LHCN-M2 (cell line): Measurements from ENCODE around the gene GAN. TPM values are rescaled to one million over a fixed set of nuclear protein-coding genes. Genes with fewer than 3 reads are reported as not detected.
A peak's percentile ranks its signal among the peaks of the same experiment; 100 is the strongest.
"Not testable (repeated sequence)": the region's sequence is repeated elsewhere in the genome, so short reads cannot be mapped to it uniquely, and the experiment has no call there.

Experiments
- DNase-seq: peaks from one replicate; pipeline ENCODE4 v3.0.0-alpha.2; 2012; ENCODE audit warnings: low read depth
- total RNA-seq: library from RNA; depleted of rRNA; stranded (reverse); fragments of >200 nt; gene quantifications from 2 replicates; pipeline ENCODE4 v1.2.3, GENCODE V29; 2014

Gene GAN
- total RNA-seq, 1 experiment from 2014 or later: 4.5 TPM

DNA sequence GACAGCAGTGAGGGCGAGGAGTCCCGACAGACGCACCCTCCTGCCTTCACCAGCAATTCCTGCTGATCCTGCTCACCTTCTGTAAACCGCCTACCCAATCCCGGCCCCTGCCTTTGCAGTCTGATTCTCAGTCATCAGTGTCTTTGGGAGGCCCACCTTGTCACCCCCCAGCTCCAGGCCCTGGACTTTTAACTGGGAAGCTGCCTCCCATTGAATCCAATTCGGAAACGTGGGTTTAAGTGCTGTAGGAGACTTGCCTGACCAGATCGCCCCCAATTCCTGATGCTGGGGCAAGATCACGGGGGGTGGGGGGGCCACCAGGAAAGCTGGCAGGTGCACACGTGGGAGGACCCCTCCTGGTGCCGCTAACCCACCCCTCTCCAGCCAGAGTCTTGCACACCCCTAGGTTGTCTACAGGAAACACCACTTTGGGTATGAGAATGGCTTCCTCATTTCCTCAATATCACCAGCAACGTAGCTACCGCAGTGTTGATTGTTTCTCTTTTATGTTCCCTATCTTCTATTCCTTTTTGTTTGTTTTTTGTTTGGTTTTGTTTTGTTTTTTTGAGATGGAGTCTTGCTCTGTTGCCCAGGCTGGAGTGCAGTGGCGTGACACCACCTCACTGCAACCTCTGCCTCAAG lies 83.2 kb downstream of the GAN start:
- no peak for DNase-seq

DNA sequence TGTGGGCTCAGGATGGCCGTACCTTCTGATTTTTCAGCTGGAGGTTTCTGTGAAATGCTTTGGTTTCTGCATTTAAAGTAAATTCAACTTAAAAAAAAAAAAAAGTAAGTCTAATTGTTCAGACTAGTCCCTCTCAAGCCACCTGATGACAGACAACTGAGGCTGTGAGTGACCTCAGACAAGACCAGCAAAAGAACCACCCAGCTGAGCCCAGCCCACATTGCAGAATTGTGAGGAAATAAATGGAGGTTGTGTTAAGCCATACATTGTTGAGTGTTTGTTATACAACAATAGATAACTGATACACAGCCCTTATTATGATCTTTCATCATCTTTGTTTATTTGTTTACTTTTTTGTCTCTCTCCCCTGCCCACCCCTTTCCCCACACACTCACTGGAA lies 85.1 kb downstream of the GAN start:
- DNase-seq: no peak

DNA sequence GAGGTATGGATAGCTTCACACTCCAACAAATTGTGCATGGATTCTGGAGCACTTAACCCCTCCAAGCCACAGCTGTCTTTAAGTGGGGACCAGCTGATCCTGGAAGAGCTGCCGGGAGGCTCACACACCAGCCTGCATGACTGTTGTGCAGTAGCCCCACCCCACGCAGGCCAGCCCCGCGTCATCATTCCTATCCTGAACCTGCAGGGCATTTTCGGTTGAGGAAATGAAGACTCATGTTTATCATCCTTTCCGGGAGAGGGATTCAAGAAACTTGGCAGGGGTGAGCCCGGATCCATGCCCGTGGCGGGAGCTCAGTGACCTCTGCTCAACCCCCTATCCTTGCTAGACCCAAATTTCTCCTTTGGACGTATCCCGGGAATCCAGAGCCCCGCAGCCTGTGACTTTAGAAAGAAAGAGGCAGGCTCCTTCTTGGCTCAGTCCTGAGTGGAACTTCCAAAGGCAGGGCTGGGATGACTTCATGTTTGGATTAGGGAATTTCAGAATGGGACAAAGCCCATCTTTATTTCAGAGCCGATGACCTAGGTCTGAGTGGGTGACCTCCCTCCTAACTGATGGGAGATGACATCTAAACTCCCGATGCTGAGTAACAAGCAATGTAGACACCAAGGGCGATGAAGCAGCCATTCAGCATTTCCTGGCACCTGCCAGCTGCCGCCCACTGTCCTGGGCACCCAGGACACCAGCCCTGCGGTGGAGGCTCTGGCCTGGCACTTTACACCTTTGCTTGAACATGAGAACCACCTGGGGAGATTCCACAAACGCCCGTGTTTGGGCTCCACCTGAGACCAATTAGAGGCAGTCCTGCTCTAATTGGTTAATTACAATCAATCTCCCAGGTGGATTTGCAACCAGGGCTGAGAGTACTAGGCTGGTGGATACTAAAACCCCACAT lies 86.5 kb downstream of the GAN start:
- peak; percentile 13 for DNase-seq

DNA sequence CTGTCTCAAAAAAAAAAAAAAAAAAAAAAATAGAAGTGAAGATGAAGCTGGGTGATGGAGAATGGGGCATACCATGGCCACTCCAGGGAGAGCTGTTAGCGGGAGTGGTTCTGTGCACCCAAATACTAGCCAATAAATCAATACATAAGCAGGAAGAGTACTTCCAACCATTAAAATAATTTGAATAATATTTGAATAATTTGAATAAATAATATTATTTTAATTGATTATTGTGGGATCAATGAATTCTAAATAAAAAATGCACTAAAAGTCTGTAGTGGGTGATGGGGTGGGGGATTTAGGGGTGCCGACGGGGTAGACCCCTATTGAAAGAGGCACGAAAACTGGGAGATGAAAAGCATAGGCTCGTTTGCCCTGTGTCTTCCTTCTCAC lies 88.4 kb downstream of the GAN start:
- no peak for DNase-seq

DNA sequence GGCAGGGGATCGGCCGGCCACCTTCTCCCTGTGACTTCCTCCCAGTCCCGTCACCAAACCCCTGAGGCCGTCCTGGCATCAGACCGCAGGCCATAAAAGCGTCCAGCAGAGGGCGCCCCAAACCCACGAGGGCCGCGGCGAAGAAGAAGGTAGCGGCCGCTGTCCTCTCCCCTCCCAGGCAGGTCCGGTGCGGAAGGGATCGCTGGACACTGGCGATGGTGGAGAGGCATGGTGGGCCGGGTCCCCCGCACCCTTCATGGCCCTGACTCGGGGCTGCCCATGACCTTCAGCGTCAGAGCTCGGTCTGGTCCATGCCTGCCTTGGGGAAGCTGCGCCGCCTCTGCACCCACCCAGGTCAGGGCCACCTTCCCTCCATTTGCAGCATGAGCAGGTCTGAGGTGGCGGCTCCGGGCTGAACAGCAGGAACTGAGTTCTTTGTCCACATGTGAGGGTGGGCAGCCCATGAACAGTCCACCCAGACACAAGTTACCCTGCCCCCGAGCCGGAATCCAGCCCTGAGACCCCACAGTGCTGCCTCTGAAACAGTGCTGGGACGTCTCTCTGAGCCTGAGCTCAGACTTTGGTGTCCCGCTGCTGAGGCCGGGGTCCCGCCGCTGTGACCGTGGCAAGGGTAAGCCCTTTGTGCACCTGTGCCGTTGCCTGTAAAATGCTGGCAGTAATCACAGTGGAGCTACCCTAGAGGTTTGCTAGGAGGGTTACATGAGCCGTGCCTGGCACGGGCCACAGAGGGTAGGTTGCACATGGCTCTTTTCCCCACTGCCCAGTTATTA lies 89.0 kb downstream of the GAN start:
- peak; percentile 47 for DNase-seq

DNA sequence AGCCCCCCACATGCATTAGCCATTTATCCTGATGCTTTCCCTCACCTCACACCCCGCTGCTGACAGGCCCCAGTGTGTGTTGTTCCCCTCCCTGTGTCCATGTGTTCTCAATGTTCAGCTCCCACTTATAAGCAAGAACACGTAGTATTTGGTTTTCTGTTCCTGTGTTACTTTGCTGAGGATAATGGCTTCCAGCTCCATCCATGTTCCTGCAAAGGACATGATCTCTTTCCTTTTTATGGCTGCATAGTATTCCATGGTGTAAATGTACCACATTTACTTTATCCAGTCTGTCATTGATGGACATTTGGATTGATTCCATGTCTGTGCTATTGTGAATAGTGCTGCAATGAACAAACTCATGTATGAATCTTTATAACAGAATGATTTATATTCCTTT lies 90.2 kb downstream of the GAN start:
- not testable (repeated sequence) for DNase-seq

DNA sequence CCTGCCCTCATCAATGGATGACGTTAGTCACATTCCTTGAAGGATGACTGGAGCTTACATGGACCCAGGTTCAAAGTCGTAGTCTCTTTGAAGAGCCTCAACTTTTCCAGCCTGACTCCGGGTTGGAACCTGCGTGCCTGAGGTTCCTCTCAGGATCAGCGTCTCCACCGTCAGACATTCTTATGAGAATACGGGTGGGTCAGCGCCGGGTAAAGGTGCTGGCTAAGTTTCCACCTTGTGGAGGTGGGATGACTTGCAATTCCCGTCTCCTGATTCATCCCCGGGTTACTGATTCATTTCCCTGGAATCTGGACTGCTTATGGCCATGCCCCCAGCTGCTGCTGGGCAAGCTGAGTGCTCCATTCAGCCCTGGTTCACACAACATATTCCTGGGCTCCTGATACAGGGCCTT lies 90.9 kb downstream of the GAN start:
- DNase-seq: peak; percentile 72

DNA sequence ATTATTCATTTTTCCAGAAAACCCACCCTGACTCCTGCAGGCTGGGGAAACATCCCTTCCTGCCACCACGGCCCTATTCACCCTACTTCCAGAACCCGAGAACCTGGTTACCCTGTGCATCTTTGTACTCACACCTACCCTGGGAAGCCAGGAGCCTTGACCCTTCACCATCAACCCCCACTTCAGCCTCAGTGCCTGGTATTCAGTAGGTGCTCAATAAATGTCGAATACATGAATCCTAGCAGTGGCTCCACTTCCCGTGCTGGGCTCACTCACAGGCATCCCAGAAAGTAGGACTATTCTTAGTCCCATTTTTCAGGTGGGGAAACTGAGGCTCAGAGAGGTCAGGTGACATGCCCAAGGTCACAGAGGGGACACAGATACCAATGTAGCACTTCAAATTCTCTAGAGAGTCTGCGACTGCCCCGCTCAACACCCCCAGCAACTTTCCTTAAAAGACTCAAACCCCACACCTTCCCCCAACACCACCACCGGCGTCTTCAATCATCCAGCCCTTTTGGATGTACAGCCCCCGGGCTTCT lies 93.7 kb downstream of the GAN start:
- DNase-seq: no peak

DNA sequence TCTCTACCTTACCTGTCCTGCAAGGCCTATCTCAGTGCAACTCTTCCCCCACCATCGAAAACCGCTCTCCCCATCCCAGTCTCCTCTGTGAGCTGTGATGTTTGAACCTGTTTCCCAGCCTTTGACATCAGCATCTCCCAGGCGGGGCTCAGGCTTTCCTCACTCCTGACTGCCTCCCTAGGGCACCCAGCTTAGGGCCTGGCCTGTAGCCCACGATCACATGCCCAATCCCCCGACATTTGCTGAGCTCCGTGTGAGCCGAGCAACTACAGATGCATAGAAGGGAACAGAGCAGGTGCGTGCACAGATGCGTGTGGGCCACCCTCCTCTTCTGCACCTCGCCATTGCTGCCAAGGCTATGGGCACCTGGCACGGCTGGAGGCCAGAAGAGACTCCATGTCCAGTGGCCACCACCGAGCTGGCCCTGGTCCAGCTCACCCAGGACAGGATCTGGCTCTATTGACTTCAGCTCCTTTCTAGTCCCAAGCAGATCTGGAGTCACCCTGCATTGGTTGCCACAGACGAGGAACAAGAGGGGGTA lies 94.3 kb downstream of the GAN start:
- DNase-seq: no peak

DNA sequence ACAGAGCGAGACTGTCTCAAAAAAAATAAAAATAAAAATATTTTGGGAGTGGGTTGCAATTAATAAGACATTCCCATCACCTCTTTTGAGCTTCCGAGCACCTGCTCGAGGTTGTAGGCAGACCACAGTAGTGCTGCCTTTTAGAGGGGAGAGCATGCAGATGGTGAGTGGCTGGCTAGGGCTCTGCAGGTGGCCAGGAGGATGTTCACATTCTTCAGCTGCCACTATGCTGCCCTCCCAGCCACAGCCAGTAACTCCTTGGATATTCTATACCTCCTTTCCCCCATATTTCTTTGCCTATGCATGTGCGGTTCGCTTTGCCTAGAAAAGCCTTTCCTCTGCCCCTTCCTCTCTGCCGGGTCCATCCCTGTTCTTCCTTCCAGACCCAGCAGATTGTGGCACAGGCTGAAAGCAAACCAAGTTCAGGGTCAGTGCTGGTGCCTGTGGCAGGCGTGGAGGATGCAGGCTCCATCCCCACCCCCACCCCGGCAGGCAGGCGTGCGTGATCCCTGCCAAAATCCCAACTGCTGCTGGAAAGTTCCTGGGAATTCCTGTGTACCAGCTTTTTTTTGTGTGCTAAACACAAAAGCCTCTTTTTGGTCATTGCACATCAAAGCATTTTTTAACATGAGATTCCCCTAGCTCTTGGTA lies 96.0 kb downstream of the GAN start:
- no peak for DNase-seq

DNA sequence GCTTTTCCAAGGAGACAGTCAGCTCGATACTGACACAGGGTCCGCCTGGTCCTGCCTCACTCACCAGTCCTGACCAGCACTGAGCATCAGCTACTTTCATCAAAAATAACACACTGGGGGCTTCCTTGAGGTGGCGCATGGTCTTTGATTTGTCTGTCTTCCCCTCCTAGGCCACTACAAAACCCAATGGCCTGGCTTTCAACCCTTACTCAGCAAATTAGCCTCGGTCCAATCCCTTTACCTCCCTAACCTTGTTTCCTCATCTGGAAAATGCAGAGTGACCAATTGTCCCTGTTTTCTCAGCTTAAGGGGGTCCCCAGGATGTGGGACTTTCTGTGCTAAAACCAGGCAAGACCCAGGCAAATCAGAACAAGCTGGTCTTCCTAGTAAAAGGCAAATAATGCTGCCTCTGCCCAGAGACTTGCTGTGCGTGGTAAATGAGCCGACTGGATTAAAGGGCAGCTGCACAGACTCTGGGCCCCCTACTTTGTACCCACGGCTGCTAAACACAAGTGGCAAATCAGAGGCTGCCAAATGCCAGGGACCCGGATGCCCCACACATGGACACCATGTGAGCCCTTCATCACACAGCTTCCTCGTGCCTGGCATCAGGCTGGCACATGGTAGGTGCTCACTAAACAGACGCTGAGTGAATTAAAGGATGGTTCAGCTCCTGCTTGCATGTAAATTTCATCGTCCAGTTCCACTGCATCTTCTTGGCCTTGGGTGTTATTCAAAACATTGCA lies 98.7 kb downstream of the GAN start:
- no peak for DNase-seq

DNA sequence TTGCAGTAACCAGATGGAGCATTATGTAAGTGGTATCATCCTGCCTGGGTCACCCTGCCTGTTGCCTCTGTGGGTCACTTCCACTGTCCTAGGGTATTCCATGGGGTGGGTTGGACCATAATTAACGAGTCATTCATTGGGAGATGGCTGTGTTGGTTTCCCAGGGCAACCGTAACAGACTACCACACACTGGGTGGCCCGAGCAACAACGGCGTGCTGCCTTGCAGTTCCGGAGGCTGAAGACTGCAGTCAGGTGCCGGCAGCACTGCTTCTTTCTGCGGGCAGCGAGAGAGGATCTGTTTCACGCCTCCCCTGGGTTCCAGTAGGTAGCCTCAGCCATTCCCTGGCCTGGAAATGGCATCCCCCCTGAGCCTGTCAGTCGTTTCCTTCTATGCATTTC lies 101.0 kb downstream of the GAN start:
- DNase-seq: no peak

DNA sequence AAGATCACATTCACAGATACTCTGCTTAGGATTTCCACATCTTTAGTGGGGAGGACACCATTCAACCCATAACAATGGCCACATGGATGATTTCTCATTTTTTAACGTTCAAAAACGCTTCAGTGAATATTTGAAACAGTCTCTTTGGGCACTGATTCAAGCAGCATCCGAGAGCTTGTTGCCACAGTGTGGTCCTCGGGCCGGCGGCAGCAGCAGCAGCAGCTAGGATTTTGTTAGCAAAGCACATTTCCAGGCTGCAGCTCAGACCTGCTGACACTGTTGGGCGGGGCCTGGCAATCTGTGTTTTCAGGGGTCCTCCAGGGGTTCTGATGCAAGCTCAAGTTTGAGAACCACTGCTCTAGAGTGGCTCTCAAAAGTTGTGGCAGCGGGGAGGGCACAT lies 102.0 kb downstream of the GAN start:
- DNase-seq: no peak

DNA sequence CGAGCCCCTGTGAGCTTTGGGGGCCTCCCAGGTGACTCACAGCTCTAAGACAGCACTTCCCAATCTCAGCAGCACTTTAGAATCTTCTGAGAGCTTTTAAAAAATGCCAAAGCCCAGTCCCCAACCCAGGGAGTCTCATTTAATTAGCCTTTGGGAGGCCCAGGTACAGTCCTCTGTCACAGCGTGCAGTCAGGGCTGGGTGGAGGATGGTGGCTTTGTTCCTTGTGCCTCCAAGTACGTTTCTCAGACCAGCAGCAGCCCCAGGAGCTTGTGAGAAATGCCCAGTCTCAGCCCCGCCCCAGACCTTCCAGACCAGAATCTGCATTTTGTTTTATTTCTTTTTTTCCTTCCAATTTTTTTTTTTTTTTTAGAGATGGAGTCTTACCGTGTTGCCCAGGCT lies 102.4 kb downstream of the GAN start:
- no peak for DNase-seq

DNA sequence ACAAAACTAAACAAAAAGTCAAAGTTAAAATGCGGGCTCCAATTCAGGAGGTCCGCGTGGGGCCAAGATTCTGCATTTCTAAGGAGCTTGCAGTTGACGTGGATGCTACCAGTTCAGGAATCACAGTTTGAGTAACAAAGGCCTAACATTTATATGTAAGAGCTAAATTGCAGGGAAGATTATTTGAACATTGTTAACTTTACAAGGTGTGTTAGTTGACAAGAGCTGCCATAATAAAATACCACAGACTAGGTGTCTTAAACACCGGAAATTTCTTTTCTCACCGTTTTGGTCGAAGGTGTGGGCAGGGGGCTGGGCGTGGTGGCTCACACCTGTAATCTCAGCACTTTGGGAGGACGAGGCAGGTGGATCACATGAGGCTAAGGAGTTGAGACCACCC lies 105.0 kb downstream of the GAN start:
- DNase-seq: no peak

DNA sequence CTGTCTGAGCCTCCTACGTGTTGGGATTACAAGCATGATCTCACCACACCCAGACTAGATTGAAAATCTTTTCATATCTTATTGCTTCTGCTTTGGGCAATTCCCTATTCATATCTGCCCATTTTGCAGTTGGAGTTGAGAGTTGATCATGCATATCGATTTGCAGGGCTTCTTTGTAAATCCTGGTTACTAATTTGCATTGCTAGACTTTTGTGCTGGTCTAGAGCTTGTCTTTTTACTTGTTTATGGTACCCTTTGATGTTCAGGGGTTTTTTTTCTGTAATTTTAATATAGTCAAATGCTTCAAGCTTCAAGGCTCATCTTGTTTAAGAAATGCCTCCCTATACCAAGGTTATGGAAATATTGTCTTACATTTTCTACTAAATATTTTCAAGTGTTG lies 106.4 kb downstream of the GAN start:
- no peak for DNase-seq

DNA sequence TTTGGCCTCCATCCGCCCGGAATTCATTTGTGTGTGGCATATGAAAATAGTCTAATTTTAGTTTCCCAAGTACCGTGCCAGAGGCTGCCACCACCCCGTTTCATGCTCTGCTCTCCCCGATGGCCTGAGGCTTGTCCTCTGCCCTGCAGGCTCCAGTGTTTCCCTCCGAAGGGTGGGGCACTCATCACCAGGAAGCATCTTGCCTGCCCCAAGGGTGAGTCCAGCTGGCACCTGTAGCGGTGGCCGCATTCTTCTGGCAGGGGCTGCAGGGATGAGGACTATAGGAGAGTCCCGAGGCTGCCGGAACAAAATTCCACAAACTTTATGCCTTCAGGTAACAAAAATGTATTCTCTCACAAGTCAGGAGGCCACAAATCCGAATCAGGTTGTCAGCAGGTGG lies 106.8 kb downstream of the GAN start:
- DNase-seq: no peak

DNA sequence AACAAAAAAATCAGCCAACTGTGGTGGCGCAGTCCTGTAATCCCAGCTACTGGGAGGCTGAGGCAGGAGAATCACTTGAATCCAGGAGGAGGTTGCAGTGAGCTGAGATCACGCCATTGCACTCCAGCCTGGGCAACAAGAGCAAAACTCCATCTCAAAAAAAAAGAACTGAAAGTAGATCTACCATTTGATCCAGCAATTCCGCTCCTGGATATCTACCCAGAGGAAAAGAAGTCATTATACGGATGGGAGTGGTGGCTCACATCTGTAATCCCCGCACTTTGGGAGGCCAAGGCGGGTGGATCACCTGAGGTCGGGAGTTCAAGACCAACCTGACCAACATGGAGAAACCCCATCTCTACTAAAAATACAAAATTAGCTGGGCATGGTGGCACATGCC lies 107.4 kb downstream of the GAN start:
- not testable (repeated sequence) for DNase-seq

DNA sequence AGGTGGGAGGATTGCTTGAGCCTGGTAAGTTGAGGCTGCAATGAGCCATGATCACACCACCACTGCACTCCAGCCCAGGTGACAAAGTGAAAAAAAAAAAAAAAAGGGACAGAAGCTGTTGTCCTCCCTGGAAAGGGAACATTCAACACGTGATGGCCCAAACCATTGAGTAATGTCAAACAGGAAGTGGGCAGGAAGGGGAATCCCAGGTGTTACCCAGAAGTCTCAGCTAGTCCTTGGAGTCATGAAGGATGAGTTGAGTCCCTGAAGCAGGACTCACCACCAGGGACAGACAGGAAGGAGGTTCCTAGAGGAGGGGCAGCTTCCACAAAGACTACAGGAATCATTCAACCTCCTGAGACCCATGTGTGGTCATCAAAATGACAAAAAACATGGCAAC lies 110.0 kb downstream of the GAN start:
- no peak for DNase-seq

DNA sequence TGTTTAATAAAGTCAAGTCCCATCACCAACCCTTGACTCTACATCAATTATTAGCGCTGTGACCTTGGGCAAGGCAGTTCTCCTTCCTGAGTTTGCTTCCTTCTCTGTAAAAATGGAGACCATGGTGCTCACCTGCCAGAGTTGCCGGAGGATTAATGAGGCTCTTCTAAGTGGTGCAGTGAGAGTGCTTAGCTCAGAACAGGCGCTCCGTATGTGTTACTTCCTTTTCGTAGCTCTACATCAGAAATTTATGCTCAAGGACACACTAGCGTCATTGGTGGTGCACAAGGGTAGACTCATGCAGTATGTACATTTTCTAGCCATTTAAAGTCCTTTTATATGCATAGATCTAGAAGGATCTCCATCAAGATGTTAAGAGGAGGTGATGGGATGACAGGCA lies 112.5 kb downstream of the GAN start:
- no peak for DNase-seq
